ENCODE data around the gene ALDOB. TPM values are rescaled to one million over a fixed set of nuclear protein-coding genes. Genes with fewer than 3 reads are reported as not detected.

ALDOB gene
- total RNA-seq, 4 donors from 2014 or later: 5.1 to 8.7 TPM; not detected in 2

DNA sequence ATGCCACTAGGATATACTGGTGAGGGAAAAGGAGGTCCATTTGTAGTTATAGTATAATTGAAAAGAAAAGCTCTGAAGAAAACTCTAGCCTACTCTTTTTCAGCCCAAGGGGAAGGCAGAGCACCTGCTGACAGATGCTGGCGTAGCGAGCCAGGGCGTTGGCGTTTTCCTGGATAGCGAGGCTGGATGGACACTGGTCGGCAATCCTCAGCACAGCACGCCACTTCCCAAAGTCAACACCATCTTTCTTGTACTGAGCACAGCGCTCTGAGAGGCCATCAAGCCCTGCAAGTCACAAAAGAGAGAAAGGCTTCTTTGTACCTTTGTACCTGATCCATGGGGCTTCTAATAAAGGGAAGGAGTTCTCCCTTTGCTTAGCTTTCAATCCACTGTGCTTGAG lies 8.2 kb downstream of the ALDOB start:
- Histone ChIP-seq H3K27ac (no peak overlapping the region), H3K4me1 (no peaks in the 10 kb centered on the region), H3K9me3 (no peaks in the 10 kb centered on the region), H3K36me3 (no peaks in the 10 kb centered on the region), H3K4me3 (no peak overlapping the region), H3K27me3 (no peaks in the 10 kb centered on the region)
- ATAC-seq: no peak
- no peak for DNase-seq
- intact Hi-C loops (cut with DNase I; ENCODE audit: low total_unique reads) (no loop called here), in situ Hi-C loops (cut with MboI; ENCODE audit: low sequenced_read_pairs in 4 of 4) (no loop called here)
- TF ChIP-seq, protein P1, sequence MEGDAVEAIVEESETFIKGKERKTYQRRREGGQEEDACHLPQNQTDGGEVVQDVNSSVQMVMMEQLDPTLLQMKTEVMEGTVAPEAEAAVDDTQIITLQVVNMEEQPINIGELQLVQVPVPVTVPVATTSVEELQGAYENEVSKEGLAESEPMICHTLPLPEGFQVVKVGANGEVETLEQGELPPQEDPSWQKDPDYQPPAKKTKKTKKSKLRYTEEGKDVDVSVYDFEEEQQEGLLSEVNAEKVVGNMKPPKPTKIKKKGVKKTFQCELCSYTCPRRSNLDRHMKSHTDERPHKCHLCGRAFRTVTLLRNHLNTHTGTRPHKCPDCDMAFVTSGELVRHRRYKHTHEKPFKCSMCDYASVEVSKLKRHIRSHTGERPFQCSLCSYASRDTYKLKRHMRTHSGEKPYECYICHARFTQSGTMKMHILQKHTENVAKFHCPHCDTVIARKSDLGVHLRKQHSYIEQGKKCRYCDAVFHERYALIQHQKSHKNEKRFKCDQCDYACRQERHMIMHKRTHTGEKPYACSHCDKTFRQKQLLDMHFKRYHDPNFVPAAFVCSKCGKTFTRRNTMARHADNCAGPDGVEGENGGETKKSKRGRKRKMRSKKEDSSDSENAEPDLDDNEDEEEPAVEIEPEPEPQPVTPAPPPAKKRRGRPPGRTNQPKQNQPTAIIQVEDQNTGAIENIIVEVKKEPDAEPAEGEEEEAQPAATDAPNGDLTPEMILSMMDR (IDR thresholded peaks at IDR 0.05 in 4 of 5, conservative IDR thresholded peaks at IDR 0.05 in 1 of 5): no peak
- no peak for TF ChIP-seq POLR2A (IDR thresholded peaks at IDR 0.05)

DNA sequence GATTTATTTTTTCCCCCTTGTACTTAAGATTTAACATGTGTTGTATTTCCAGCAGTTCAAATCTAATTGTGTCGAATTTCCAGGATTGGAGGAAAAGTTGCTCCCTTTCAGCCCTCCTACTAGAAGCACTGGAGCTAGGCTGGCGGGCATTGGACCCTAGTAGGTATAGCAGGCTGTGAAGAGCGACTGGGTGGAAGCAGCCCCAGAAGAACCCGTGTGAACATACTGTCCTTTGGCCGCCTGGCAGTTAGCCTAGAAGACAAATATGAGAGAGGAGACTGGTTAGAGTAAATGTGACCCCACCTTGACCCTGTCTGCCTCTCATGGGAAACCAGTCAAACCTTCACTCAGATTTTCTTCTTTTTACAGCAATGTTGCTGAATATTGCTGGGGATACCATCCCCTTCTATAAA lies 13.9 kb downstream of the ALDOB start:
- in situ Hi-C loops (cut with MboI; ENCODE audit: low sequenced_read_pairs in 4 of 4) (no loop called here), intact Hi-C loops (cut with DNase I; ENCODE audit: low total_unique reads) (no loop called here)
- peaks cover 0 to 6% (median 0%) of the 10 kb centered on the region in 3 donors for H3K9me3 ChIP-seq
- TF ChIP-seq, protein P1 (IDR thresholded peaks at IDR 0.05 in 4 of 5, conservative IDR thresholded peaks at IDR 0.05 in 1 of 5): no peak
- TF ChIP-seq POLR2A (IDR thresholded peaks at IDR 0.05): no peak
- no peaks in the 10 kb centered on the region for H3K4me1 ChIP-seq
- no peaks in the 10 kb centered on the region for H3K36me3 ChIP-seq
- no peak overlapping the region for H3K27ac ChIP-seq
- DNase-seq: no peak
- H3K27me3 ChIP-seq: no peaks in the 10 kb centered on the region
- ATAC-seq: no peak
- H3K4me3 ChIP-seq: no peak overlapping the region

DNA sequence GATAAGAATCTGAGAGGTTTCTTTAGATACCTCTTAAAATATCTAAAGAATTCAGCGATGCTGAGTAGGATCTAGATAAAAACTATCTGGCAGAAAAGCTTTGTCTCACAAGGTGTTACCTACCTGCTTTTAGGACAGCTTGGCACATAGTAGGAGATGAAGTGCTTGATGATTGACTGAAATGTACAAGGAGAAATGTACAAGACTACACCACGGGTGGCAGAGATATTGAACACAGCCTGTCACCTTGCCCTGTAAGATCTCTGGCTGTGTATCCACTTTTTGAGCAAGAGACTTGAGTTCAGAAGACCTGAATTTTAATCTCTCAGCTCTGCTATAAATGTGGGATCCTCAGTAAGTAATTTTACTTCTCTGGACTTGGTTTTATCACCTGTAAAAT lies 15.7 kb downstream of the ALDOB start:
- Histone ChIP-seq H3K36me3 (peaks cover 0 to 4% of the 10 kb centered on the region in 2 donors), H3K9me3 (peaks cover 0 to 12% (median 0%) of the 10 kb centered on the region in 3 donors), H3K27ac (no peak overlapping the region), H3K4me1 (no peaks in the 10 kb centered on the region), H3K27me3 (no peaks in the 10 kb centered on the region), H3K4me3 (no peak overlapping the region)
- TF ChIP-seq, protein P1 (IDR thresholded peaks at IDR 0.05 in 4 of 5, conservative IDR thresholded peaks at IDR 0.05 in 1 of 5): no peak
- no peak for TF ChIP-seq POLR2A (IDR thresholded peaks at IDR 0.05)
- in situ Hi-C loops (cut with MboI; ENCODE audit: low sequenced_read_pairs in 4 of 4): no loop called here
- DNase-seq: no peak
- no peak for ATAC-seq
- intact Hi-C loops (cut with DNase I; ENCODE audit: low total_unique reads): no loop called here

DNA sequence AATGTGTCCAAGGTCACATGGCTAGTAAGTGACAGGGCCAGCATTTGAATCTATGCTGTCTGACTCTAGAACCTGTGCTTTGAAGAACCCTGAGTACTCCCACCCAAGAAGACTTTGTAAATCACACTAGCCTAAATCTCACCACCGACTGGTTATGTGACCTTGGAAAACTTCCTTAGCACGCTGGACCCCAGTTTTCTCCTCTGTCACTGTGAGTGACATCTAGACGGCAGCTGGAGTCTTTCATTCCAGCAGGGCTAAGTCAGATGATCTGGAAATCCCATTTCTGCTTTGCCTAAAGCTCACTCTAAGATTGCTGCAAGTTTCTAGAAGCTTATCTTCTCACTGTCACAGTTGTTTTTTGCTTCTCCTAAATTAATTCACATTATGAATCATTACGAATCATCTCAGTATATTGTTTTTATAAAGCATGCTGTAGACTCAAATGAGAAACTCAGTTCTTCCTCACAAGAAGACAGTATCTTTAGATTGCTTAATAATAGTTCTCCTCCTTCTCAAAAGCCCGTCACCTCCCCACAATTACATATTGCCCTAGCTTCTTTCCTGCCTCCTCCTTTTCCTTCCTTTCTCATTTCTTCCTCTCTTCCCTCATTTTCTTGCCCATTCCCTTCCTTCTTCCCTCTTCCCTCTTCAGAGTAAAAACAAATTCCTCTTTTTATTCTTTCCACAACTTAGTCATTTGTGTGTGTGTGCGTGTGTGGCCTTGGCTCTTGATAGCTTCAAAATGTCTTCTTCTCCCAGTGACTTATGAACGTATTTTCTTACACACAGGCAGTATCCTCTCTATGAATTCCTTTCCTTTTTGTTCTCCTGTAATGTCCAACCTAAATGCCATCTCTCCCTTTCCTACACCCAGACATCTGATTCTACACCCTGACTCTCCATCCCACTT lies 16.8 kb downstream of the ALDOB start:
- intact Hi-C loops (cut with DNase I; ENCODE audit: low total_unique reads): no loop called here
- ATAC-seq (no peak), DNase-seq (no peak)
- H3K4me3 ChIP-seq: no peak overlapping the region
- no peaks in the 10 kb centered on the region for H3K4me1 ChIP-seq
- no peak for TF ChIP-seq POLR2A (IDR thresholded peaks at IDR 0.05)
- TF ChIP-seq, protein P1 (IDR thresholded peaks at IDR 0.05 in 4 of 5, conservative IDR thresholded peaks at IDR 0.05 in 1 of 5): no peak
- H3K36me3 ChIP-seq: peaks cover 0 to 4% of the 10 kb centered on the region in 2 donors
- H3K27ac ChIP-seq: no peak overlapping the region
- peaks cover 0 to 13% (median under 1%) of the 10 kb centered on the region in 3 donors for H3K9me3 ChIP-seq
- no peaks in the 10 kb centered on the region for H3K27me3 ChIP-seq
- in situ Hi-C loops (cut with MboI; ENCODE audit: low sequenced_read_pairs in 4 of 4): no loop called here

Data from gastrocnemius medialis (tissue), 4 donors.